Measurements from ENCODE around the gene FBXL14.
A peak's percentile ranks its signal among the peaks of the same experiment; 100 is the strongest.

The FBXL14 gene, protein sequence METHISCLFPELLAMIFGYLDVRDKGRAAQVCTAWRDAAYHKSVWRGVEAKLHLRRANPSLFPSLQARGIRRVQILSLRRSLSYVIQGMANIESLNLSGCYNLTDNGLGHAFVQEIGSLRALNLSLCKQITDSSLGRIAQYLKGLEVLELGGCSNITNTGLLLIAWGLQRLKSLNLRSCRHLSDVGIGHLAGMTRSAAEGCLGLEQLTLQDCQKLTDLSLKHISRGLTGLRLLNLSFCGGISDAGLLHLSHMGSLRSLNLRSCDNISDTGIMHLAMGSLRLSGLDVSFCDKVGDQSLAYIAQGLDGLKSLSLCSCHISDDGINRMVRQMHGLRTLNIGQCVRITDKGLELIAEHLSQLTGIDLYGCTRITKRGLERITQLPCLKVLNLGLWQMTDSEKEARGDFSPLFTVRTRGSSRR

DNA sequence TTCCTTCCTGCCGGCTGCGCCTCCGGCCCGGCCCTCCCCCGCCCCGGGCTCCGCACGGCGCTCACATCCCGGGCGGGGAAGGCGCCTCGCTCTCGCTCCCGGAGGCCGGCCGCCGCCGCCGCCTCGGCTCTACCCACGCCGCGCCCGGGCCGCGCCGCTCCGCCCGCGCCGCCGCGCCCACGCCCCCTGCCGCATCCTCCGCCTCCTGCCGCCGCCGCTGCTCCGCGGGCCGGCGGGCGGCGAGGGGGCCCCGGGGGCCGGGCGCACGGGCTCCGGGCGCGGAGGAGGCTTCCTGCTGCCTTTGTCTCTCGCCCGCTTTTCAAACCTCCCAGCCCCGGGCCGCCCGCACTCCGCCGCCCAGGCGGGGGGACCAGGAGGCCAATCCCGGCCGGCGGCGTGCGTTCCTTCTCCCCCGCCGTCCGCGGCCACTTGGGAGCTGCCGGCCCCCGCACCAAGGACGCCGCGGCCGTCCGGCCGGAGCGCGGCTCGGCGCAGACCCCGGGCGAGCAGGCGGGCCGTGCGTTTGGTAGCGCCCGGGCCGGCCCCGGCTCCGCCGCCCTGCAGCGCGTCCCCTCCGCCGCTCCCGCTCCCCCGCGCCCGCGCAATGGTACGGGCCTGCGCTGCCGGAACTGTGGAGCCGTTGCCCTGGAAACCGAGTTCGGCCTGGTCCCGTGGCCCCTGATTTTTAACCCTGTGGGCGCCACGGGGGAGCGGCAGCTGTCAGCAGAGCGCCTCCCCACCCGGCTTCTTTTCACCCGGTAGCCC lies at the start of gene FBXL14:
Gene FBXL14 (minus strand): TSS at position 321 of the 765 bp plus-strand sequence. CDS start 515 bp downstream, outside the sequence.
- peak; percentile 82 to 83 for DNase-seq

DNA sequence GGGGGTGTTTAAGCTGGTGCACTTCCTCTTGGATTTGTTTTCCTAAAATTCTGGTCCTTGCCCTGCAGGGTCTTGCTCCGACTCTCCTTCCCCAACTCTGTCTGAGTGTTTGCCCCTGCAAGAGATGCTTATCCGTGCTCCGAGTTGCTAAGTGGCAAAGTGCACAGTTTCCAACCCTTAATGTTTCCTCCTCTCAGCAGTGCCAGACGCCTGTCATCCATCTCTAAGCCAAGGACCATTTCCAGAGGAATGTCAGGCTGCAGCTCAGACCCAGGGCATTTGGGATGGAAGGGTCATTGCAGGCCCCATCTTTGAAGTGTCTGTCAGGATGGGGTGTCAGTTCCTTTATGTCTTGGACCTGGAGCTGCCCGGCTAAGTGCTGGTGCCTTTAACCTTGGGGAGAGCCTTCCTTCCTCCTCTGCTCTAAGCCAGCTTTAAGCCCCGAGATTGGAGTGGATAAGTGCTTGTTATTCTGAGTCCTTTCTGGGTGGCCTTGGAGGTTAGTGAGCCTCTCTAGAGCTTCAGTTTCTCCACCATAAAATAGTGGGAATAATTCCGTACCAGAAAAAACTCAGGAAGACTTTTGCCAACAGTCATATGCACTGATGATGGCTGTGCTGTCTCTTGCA lies 49.6 kb upstream of the FBXL14 start:
- DNase-seq = no peak

DNA sequence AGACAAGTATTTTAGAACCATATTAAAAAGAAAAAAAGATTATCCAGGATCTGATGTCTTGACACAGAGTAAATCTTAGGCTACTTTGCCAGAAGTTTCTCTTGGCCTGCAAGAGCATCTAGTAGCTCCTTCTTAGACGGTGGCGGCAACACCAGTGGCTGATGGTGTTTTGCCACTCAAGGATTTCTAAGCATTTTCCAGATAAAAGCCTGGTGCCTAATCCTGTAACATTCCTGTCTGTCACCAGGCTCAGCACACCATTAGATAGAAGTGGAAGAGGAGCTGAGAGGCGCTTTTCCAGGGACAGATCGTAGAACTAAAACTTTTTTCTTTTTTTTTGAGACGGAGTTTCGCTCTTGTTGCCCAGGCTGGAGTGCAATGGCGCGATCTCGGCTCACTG lies 48.7 kb upstream of the FBXL14 start:
- DNase-seq = no peak

DNA sequence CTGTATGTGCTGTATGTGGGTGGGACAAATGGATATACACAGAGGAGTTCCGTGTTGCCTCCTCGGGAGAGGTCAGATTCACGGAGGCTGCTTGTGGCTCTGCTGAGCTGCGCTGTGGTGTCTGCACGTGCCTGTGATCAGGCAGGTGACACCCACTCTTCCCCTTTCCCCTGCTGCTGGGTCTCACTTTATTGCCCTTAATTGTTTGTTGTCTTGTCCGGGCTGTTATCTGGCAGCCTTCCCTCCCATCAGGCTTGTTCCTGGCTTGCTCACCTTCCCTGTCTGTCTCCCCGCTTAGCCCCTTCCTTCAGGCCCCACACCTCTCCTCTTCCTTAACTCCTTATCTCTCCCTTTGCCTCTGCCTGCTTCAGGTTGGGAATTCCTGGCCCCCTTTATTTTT lies 48.1 kb upstream of the FBXL14 start:
- no peak for DNase-seq

DNA sequence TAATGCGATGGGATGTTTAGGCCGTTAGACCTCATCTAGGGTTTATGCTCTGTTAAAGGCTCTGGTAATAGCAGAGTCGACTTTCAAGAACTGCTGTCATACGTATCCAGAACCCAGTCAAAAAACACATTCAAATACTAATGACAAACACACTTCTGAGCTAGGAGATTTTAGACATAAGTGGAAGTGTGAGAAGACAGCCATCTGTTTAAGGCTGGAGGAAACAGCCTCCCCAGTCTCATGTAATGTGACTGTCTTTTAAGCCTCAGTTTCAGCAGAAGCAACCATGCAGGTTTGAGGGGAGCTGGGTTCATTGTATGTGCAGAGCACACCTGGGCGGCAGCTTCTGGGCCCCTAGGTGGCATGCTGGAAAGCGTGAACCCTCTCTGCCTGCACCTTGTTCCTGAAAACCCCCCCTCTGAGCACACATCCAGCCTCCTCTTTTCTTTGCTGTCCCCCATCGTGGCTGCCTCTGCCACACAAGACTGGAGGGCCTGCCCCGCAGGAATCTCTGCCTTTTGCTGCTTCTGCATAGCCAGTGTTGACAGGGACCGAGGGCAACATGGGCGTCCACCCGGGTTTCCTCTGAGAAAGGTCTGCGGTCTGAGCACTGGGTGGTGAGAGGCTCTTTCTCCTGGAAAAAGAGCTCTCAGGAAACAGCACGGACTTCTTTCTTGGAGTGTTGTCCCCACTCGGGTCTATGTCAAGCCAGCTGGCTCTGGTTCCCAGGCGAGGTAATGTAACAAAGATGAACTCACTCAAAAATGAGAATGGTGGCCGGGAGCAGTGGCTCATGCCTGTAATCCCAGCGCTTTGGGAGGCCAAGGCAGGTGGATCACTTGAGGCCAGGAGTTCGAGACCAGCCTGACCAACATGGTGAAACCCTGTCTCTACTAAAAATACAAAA lies 46.2 kb upstream of the FBXL14 start:
- DNase-seq = no peak

DNA sequence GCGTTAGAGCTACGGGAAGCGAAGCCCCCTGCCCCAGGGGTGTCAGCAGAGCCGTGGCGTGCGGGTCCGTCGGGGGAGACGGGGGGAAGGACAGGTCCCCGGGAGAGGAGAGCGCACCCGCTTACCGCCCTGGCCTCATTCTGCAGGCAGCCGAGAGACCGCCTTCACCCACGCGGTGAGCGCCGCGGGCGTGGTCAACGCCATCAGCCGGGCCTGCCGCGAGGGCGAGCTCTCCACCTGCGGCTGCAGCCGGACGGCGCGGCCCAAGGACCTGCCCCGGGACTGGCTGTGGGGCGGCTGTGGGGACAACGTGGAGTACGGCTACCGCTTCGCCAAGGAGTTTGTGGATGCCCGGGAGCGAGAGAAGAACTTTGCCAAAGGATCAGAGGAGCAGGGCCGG lies 45.2 kb upstream of the FBXL14 start:
- DNase-seq = no peak

DNA sequence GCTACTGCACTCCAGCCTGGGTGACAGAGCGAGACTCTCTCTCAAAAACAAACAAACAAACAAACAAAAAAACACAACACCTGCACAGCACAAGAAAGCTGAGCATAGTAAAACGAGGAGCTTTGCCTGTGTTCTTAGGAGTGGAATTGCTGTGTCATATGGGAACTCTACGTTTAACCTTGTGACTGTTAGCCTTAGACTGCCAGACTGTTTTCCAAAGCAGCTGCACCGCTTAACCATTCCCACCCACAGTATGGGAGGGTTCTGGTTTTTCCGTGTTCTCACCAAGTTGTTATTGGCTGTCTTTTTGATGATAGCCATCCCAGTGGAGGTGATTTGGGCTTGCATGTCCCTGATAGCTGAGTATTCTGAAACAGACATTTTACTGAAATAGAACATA lies 43.8 kb upstream of the FBXL14 start:
- no peak for DNase-seq

DNA sequence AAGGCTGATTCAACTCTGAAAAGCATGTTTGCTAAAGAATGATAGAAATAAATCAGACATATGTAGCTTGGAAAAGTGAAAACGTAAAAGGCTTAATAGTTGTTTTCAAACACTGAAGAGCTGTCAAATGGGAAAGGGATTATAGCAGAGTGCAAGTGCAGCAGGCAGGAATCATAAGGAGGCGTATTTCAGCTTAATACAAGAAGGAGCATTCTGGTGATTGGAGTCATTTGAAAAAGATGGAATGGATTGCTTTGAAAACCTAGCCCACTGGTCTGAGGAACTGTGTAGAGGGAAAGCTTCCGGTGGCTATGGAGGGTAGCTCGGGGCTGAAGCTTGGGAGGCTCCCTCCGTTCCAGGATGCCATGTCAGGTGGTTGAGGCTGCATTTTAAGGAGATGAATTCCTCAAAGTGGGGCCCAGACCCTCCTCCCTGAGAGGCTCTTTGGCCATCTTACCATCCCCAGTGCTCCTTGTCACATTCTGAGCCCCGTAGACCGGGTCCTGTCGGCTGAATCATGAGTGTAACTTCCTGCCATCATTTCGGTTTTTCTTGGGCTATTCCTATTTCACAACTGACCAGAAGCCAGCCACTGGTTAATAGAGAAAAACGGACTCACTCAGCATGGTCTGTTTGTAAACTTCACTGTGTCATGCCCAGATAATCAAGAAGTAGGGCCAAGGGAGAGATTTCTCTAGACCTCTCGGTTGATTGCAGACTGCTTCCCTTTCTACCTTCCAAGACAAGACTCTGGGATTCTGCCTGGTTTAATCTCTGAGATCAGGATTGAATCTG lies 41.1 kb upstream of the FBXL14 start:
- no peak for DNase-seq

DNA sequence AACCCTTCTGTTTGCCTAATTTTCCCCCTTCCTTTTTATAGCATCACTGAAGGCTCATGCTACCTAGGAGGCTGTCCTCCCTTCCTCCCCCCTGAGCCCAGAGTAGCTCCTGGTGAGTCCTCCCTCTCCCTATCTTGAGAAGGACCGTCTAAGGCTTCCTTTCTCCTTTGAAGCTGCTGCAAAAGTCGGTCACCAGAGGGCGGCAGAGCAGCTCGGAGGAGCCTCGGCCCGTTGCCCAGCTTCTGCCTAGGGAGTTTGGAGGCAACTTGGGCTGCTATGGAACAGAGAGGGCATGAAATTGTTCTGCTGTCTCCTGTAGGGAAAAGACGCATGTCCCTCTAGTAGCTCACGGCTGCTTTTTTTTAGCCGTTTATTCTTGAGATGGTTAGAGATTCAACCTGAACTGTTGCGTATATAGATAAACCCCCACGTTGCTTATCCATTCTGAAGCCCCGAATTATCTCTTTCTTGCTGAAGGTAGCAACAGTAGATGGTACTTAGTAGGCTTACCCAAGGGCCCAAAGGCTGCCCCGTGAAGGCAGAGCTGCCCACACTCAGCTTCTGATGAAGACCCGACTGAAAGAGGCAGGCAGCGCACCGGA lies 40.3 kb upstream of the FBXL14 start:
- DNase-seq = peak; percentile 51 to 53

DNA sequence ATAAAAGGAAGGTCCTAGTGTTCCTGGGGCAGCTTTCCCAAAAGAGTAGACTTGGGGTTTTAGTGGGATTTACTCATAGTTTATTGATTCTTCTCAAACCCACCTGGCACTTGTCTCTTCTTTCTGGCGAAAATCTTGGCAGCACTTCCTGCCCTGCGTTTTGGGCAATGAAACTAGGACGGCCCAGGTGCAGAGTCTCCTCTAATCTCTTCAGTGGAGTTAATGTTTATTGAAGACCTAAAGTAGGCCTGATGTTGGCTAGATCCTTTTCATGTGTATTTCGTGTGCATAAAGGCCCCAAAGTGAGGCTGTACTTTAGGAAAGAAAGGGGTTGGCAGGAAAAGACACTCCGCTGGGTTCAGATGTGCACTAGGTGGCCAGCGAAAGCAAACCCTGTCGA lies 39.8 kb upstream of the FBXL14 start:
- DNase-seq = no peak

DNA sequence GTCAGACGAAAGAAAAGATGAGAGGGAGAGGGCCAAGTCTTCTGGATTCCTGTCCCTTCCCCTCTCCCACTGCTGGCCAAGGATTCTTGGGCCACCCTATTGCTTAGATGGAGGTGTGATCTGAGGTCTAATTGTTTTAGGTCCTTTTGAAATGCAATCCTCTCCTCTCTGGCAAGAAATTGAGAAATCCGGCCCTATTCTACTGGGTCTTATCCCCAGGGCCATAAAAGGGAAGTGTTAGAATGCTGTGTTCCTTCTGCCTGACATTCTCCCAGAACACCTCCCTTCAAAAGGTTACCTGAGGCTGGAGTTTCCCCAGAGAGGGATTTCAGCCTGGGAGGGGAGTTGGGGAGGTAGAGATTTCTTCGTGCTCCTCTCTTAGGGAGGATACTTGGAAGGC lies 39.1 kb upstream of the FBXL14 start:
- DNase-seq = no peak

DNA sequence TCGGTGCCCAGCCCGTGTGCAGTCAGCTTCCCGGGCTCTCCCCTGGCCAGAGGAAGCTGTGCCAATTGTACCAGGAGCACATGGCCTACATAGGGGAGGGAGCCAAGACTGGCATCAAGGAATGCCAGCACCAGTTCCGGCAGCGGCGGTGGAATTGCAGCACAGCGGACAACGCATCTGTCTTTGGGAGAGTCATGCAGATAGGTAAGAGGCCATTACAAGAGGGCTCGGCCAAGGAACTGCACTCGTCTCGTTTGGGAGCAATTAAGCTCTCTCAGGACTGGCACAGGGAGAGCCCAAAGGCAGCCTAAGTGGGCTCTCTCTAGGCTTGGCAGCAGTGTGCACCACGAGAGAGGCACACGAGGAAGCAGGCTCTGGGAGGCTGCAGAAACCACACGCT lies 38.3 kb upstream of the FBXL14 start:
- no peak for DNase-seq

DNA sequence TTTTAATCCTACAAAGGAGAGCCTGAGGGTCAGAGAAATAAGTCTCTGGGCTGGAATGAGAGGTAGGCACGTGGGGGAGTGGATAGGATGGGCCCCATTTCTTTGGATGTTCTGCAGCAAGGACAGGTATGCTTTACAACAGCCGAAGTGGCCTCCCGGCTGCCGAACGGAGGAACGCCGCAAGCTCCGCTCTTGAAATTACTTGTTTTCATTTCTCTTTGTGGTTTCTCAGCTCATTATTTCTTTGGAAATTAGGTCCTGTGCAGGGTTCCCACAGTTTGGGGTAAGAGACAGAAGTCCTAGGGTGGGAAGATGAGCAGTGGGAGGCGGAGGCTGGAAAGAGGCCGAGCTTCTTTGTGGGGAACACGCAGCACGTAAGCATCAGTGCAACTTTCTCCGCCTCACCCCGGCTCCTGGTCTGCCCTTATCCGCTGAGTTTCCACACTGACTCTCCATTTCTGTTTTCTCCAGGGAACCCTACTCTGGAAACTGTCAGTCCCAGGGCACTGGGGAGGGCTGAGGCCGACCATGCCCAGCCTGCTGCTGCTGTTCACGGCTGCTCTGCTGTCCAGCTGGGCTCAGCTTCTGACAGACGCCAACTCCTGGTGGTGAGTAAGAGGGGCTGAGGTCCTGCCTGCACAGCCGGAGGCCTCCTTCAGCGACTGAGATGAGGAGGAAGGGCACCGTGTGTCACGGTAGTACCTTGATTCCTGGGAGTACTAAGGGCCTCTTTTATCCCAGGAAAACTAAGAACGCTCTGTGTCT lies 36.6 kb upstream of the FBXL14 start:
- no peak for DNase-seq

DNA sequence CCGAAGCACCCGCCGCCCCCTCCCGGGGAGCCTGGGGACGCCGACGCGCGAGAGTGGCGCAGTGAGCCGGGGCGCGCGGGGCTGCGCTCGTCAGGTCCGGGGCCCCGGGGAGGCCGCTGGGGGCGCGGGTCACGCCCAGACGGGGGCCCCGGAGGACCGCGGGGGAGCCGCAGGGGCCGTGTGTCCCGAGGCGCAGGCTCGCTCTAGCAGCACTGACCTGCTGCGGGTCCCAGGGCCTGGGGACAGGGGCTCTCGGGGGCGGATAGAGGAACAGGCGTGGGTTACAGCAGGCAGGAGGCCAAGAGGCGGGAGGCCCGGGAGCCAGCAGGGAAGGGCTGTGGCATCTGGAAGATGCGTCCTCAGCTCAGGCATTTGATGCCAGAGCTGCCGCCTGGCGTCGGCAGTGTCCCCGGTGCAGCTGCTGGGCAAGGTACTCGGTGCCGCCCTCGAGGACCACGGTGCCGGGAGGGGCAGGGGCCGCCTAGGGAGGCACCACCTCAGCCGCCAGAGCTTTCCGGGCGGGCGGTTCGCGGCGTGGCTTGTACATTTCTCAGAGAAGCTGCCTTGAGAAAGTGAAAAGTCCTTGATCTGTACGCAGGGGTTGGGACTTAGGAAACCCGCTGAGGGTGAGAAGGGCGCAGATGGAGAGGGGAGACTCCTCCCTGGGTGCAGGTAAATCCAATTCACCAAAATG lies 35.9 kb upstream of the FBXL14 start:
- DNase-seq = no peak

DNA sequence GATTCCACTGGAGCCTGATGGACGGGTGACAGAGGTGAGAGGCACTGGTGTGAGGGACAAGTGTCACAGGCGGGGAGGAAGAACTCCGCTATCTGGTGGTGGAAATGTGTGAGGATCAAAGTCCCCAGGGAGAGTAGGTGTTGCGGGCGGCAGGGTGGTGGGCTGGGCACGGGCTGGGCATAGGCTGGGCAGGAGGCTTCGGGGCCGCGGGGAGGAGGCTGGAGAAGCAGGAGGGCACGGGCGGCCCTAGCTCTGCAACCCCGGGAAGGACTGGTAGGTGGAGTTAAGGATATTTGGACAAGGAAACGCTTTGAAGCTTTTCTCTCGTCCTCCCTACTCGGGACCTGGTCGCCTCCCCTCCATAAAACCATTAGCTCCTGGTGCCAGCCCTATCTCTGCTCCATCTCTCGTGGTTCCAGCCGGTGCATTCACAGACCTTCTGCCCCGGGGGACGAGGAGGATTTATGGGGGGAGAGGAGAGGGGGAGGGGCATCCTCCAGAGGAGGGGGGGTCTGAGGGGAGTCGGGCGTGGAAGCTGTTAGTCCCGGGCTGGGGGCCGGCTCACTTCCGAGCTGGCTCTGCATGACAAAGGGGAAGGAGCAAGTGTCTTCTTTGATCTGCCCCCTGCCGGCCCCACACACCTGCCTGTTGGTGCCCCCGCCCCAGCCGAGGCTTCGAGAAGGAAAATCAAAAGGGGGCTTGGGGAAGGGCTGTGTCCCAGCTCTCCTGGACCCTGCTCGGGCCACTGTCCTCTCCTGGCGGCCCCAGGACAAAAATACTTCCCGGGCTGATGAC lies 35.2 kb upstream of the FBXL14 start:
- DNase-seq = no peak

DNA sequence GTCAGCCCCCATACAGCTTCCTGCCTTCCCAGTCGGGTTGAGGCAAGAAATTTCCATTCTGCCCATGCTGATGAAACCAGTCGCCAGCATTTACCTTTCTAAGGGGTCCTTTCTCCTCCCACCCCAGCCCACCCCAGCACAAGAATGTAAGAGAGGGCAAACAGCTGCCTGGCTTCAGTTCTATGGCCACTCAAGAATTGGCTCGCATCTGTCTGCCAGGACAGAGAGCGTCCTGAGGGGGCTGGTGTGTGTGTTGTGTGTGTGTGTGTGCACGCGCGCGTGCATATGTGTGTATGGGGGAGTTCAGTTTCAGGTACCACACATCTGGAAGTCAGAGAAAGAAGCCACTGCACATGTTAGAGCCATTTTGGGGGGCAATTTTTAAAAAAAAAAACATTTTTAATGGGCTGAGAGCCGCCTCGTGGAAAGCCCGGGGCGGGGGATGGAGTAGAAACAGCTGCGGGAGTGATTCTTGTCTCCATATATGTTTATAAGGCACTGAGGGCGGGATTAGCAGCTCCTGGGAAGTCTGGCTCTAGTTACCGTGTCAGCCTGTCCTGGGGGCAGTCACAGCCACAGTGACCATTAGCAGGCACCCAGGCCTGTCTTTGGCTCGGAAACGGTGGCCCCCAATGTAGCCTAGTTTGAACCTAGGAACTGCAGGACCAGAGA lies 34.4 kb upstream of the FBXL14 start, which contains the start of gene WNT5B:
Gene WNT5B (plus strand): TSS at position 566 of the 672 bp plus-strand sequence. CDS start 2,124 bp downstream, outside the sequence.
- DNase-seq = no peak

DNA sequence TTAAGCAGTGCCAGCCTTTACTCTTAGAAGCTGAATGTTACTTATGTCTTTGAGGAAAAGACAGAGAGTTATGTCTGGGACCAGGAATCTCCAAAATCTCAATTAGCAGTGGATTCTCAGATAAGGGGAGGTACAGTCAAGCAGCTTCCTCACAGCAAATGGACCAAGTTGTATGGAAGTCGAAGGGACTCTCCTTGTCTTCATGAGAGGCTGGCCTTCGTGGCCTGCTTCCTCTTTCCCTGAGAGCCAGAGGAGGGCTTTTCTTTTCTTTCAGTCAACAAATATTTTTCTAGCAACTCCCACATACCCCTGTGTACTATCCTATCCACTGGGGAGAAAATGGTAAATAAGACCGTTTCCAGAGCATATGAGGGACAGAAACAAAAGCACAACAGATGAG lies 28.0 kb upstream of the FBXL14 start:
- no peak for DNase-seq

DNA sequence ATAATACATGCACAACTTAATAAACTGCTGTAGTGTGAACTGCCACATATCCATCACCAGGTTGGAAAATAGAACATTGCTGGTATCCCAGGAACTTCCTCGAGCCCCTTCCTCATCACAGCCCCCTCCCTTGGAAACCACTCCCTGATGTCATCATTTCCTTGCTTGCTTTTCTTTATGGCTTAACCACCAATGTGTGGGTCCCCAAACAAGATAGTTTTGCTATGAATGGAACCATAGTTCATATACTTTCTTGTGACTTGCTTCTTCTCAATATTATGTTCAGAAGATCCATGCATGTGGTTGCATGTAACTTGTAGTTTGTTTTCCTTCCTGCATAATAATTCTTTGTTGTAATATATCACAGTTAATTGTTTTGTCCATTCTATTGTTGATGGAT lies 25.7 kb upstream of the FBXL14 start:
- DNase-seq = no peak
